ENCODE results near the gene HSD3B7. TPM values are rescaled to one million over a fixed set of nuclear protein-coding genes. Genes with fewer than 3 reads are reported as not detected.
"Not testable (repeated sequence)": the region's sequence is repeated elsewhere in the genome, so short reads cannot be mapped to it uniquely, and the experiment has no call there.

Gene HSD3B7
- total and polyA plus RNA-seq, 12 donors = 3.3 to 13.3 (median 5.7) TPM

GRCh38 chr16:31016018-31016417 is 31.0 kb downstream of the HSD3B7 start:
- no peak for TF ChIP-seq CTCF (IDR thresholded peaks at IDR 0.05)

GRCh38 chr16:31017756-31018155 is 32.7 kb downstream of the HSD3B7 start:
- DNase-seq; H3K4me3 ChIP-seq; H3K4me1 ChIP-seq; ATAC-seq; H3K9me3 ChIP-seq; intact Hi-C loops (cut with DNase I); H3K36me3 ChIP-seq; H3K27ac ChIP-seq: not testable (repeated sequence)
- peaks cover 0 to 29% (median 4%) of the 10 kb centered on the region in 7 donors for H3K27me3 ChIP-seq
- 92 to 93% methylated on average over 10 of the region's 10 CpGs for WGBS, 2 donors

More at GRCh38 chr16:31016018-31016417, 31.0 kb downstream of the HSD3B7 start:
- DNase-seq = no peak
- Histone ChIP-seq H3K9me3 (no peaks in the 10 kb centered on the region), H3K27me3 (peaks cover 9 to 44% (median 18%) of the 10 kb centered on the region in 7 donors), H3K4me1 (peaks cover 0 to 1% (median 0%) of the 10 kb centered on the region in 9 donors), H3K36me3 (no peaks in the 10 kb centered on the region), H3K27ac (no peak overlapping the region), H3K4me3 (no peak overlapping the region)
- intact Hi-C loops (cut with DNase I) = no loop called here
- WGBS, 2 donors = 63 to 68% methylated on average over 6 of the region's 6 CpGs
- ATAC-seq = no peak

- peaks cover 0 to 9% (median 0%) of the 10 kb centered on the region in 9 donors for H3K4me1 ChIP-seq
- no peaks in the 10 kb centered on the region for H3K36me3 ChIP-seq
- 93 to 94% methylated on average over 3 of the region's 3 CpGs for WGBS, 2 donors
- no peak overlapping the region for H3K27ac ChIP-seq
- no peak for TF ChIP-seq CTCF (IDR thresholded peaks at IDR 0.05)
- no peak overlapping the region for H3K4me3 ChIP-seq
- intact Hi-C loops (cut with DNase I) = no loop called here
- DNase-seq (no peak), ATAC-seq (no peak)
- peaks cover 0 to 12% (median 0%) of the 10 kb centered on the region in 7 donors for H3K27me3 ChIP-seq
- H3K9me3 ChIP-seq = no peaks in the 10 kb centered on the region
Observed at GRCh38 chr16:31020536-31020935, 35.5 kb downstream of the HSD3B7 start.

GRCh38 chr16:31022544-31023251 is 37.7 kb downstream of the HSD3B7 start:
- Histone ChIP-seq H3K27ac (peak overlapping the region in 5 of 10 donors; percentile 5 to 51 (median 37)), H3K9me3 (no peaks in the 10 kb centered on the region), H3K36me3 (no peaks in the 10 kb centered on the region), H3K4me3 (no peak overlapping the region), H3K27me3 (peaks cover 0 to under 1% (median 0%) of the 10 kb centered on the region in 7 donors), H3K4me1 (peaks cover 0 to 12% (median 0%) of the 10 kb centered on the region in 9 donors)
- intact Hi-C loops (cut with DNase I) = no loop called here
- DNase-seq (no peak), ATAC-seq (peak in 1 of 8 donors; percentile 52)
- no peak for TF ChIP-seq CTCF (IDR thresholded peaks at IDR 0.05)
- 66 to 75% methylated on average over 12 of the region's 12 CpGs for WGBS, 2 donors

GRCh38 chr16:31023252-31023602 is 38.2 kb downstream of the HSD3B7 start:
- no peaks in the 10 kb centered on the region for H3K36me3 ChIP-seq
- 88 to 91% methylated on average over 4 of the region's 4 CpGs for WGBS, 2 donors
- peak in 1 of 8 donors; percentile 22 for ATAC-seq
- no peaks in the 10 kb centered on the region for H3K9me3 ChIP-seq
- H3K27ac ChIP-seq = peak overlapping the region in 2 of 10 donors; percentile 5 to 46
- no peak overlapping the region for H3K4me3 ChIP-seq
- no peak for TF ChIP-seq CTCF (IDR thresholded peaks at IDR 0.05)
- no peak for DNase-seq
- H3K27me3 ChIP-seq = no peaks in the 10 kb centered on the region
- intact Hi-C loops (cut with DNase I) = no loop called here
- H3K4me1 ChIP-seq = peaks cover 0 to 12% (median 0%) of the 10 kb centered on the region in 9 donors

All from heart right ventricle (tissue), 16 donors.